SIG-M5 (cell line): ENCODE results near the gene UFSP1.

Source experiments
- DNase-seq: peaks from one replicate; lab custom pipeline; 2025; lab: John Stamatoyannopoulos, UW

Gene UFSP1

DNA sequence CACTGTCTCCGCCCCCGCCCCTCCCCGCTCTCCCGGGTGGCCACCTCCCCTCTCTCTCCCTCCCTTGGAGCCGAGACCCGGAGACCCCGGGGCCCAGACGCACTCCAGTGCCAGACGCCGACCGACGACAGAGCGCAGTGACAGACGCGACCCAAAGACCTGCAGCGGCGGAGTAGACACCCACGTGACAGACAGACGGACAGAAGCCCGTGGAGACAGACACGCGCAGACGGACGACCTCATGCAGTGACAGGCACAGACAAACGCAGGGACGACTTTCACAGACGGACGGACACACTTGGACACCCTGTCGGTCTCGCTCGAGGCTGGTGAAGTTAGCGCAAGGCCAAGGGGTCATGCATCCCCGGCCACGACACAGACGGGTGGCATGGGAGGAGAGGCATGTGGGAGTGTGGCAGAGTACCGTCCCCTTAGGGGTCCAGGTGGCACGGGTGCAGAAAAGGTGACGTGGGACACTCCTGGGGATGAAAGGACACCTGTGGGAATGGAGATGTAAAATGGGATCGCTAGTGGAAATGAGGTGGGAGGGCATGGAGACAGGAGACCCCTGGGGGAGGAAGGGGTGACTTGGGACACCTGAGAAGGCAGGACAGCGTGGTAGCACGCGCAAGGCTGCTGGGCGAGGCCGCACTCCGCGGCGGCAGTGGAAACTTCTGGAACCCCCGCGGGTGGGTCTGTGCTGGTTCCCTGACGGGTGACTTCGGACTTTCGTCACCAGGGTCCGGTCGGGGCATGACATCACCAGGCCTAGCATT is 6.6 kb upstream of the UFSP1 start:
- no peak for DNase-seq

DNA sequence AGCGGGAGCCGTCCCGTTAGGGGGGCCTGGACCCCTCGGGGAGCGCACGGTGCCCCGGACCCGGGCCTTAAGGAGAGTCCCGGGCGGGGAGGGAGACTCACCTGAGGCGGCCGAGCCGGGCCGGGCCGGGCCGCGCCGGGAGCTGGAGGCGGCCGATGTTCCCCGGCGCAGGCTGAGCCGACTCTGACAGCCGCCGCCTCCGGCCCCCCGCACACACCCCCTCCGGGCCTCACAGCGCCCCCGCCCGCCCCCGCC is 6.1 kb upstream of the UFSP1 start, which contains the start of gene ACHE:
Gene ACHE (minus strand): TSS at position 188 of the 255 bp plus-strand sequence. CDS start 1,656 bp downstream, outside the sequence.
- DNase-seq = no peak

DNA sequence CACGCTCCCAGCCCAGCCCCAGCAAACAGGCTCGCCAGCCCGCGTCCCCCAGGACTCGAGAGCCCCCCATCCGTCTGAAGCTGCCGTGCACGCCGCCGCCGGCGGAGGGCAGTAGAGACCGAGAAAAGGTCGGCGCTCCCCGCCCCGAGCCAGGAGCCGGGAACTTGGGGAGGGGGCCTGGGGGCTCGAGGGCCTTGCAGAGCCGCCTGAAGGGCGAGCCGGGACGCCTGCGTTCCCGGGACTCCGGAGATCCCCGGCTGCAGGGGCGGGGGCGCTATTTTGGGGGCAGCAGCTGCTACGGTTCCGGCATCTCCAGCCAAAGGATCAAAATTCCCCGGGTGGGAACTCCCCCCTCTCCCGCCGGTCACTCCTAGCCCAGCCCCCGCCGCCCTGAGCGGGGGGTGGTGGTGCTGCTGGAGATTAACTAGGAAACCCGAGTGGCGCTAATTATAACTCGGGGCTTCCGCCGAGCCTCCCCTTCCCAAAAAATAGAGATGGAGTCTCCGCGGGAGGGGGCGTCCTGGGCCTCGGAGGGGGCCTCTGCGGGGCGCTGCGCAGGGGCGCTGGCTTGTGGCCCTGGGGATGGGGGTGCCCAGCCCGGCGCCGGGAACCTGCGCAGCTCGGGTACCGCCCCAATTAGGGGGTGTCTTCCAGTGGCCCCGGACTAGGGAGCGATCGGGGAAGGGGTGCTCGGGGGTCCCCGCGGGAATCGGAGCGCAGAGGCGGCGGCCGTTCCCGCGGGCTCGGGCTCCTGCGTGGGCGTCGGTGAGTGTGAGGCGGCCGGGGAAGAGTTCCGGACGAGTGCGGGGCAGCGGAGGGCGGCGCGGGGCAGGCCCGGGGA is 5.6 kb upstream of the UFSP1 start:
- DNase-seq = no peak

DNA sequence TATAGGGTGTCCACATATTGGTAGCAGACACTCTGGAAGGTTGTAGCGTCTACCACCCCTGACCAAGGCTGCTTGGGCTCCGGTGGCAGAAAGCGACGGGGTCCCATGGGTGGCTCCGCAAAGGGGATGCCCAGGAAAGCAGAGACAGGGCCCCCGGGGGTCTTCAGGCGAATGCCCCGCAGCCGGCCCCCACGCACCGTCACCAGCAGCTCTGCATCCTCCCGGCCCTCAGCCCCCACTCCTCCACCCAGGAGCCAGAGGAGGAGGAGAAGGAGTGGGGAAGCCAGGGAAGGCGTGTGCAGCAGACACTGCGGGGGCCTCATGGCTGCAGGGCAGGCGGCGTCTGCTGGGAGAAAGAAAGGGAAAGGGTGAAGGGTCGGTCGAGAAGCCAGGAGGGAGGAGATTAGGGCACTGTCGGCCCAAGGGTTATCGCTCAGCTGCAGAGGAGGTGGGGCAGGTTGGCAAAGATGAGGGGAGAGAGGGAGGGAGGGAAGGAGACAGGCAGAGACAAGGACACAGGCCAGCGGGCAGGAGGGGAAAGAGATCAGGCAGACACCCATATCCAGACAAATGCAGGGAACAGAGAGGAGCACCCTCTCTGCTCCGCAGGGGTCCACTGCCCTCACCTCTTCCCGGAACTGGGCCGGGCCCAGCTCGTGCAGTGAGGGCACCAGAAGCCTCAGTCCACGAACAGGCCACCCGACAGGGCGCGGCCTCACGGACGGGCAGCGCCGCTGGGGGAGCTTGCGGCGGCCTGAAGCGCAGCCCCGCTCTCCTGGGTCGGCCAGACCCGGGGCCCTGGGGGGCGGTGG is 4.6 kb upstream of the UFSP1 start:
- DNase-seq = no peak

DNA sequence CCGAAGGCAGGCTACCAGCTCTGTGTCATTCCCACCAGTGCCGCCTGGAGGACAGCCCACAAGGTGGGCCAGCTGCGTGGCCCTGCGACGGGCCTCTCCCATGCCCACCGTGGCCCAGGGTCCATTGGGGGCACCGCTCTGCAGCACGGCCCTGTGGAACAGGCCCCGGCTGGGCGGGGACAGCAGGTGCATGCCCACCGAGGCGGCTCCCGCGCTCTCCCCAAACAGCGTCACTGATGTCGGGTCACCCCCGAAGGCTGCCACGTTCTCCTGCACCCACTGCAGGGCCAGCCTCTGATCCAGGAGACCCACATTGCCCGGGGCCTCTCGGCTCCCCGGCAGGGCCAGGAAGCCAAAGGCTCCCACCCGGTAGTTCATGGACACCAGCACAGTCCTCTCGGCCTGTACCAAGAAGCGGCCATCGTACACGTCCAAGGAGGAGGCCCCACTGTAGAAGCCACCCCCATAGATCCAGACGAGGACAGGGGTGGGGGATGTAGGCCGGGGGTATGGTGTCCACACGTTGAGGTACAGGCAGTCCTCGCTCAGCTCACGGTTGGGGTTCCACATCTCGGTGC is 3.9 kb upstream of the UFSP1 start:
- DNase-seq = no peak

DNA sequence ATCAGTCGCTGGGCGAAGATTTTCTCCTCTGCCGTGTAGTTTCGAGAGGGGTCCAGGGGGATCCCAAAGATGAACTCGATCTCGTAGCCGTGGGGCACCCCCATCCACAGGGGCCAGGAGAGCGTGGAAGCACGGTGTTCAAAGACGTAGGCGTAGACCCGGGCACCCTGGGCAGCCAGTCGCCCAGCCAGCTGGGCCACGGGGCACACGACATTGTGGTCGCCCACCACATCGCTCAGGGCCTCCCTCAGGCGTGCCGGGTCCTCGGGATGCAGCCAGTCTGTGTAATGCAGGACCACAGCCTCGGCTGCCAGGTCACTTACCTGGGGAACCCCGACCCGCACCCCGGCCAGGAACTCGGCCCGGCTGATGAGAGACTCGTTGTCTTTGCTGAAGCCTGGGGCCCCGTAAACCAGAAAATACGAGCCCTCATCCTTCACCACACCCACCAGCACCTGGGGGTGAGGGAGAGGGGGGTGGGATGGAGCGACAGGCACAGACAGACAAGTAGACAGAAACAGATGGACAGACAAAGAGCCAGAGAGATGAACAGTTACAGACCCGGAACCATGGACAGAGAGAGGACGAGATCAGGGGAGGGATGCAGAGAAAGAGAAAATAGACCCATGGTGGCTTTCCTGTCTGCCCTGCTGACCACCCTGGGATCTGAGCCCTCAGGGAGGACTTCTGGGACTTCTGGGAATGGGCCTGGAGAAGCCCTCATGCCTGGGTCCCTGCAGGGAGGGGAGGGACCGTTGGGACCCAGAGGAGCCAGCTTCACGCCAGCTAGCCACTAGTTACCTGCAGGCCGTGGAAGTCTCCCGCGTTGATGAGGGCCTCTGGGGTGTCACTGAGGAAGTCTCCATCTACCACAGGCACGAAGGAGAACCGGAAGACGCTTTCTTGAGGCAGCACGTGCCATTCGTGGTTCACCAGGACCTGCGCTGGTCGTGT is 3.1 kb upstream of the UFSP1 start:
- DNase-seq = no peak

DNA sequence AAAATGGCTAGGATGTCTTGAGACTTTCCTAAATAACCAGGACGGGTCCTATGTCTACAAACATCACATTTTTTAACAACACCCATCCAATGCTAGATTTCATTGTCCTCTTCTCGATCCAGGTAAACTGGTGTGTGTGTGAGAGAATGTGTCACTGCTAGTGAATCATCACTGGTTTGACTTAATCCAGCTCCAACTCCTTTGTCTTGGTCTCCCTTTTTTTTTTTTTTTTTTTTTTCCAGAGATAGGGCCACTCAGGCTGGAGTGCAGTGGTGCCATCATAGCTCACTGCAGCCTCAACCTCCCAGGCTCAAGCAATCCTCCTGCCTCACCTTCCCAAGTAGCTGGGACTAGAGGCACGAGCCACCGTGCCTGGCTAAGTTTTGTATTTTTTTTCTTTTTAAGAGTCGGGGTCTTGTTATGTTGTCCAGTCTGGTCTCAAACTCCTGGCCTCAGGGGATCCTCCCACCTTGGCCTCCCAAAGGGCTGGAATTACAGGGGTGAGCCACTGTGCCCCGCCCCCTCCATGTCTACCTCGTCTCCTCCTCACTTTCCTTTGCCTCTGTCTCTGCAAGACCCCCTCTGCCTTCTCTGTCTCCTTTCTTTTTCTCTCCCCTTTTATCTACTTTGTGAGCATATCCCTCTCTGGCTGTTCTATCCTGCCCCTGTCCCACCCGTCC is 2.2 kb upstream of the UFSP1 start:
- no peak for DNase-seq

DNA sequence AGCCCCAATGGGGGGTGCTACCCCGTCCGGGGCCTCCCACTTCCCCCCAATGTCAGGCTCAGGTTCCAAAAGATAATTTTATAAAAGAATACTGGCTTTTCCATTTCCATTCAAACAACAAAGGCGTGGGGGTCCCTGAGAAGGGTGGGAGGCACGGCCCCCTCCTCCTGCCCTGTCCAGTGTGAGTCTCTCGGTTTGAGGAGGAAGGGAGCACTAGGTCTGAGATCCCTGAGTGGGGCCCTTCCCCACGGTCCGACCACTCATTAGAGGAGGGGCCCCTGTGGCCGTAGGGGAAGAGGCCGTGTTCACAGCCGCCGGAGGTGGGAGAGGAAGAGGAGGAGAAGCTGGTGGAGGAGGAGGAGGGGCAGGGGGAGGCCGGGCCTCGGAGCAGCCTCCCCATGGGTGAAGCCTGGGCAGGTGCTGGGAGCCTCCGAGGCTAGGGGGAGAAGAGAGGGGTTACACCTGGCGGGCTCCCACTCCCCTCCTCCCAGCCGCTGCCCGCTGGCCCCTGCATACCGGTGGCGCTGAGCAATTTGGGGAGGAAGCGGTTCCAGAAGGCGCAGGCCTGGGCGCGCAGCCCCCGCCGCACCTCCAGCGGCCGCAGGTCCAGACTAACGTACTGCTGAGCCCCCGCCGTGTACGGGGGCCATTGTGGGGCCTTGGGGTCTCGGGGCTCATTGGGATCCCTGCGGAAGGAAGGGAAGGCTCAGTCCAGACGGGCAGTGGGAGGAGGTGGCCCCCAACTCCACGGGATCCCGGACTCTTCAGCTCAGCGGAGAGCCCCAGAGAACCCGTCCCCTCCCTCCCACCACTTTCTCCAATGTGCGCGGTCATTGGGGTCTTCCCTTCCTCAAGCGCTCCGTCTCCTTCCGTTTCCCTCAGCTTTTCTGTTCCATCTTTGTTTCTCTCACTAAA is 1.4 kb upstream of the UFSP1 start:
- no peak for DNase-seq

DNA sequence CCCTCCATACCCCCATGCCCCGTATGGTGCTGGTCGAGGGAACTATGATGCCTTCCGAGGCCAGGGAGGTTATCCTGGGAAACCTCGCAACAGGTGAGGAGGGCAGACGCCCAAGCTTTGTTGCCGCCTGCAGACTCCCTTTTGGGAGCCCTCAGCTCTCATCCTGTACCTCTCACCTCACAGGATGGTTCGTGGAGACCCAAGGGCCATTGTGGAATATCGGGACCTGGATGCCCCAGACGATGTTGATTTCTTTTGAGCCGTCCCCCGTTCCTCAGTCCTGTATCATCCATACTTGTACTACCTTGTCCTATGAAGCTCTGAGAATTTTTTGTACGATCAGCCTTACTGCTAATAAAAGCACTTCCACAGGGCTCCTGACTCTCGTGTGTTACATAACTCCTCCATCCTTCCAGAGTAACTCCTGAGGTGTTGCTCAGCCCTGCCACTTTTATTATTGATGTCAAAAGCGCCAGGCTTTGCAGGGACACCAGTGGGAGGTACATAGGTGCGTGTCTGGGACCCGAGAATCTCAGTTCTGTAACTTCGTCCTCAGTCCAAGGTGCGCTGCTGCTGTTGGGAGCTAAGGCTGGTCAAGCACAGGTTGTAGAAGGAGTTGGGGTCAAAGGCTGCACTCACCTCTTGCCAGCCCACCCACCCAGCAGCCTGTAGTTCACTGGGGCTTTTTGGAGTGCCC is 1.1 kb downstream of the UFSP1 start:
- DNase-seq = no peak

DNA sequence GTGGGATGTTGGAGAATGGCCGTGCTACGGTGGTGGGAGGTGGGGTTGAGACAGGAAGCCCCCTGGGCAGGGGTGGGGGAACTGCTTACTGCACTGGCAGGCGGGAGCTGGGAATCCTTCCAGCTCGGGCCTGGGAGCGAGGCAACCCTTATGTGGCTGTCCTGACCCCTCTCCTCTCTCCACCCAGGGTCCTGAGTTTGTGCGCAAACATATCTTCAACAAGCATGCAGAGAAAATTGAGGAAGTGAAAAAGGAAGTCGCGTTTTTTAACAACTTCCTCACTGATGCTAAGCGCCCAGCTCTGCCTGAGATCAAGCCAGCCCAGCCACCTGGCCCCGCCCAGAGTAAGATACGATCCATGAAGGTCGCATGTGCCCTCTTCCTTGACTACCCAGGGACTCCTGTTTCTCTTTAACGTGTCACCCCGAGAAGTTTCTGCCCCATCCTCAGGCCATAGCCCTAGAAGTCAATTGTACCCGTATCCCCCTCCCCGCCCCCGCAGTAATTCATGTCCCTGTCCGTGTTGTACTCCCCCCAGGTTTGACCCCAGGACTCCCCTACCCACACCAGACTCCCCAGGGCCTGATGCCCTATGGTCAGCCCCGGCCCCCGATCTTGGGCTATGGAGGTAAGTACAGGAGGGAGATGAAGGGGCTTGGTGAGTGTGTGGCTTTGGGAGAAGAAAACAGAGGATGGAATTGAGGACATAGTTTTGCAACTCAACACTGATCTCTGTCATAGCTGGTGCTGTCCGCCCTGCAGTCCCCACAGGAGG is 1.8 kb downstream of the UFSP1 start:
- peak; percentile 76 for DNase-seq

DNA sequence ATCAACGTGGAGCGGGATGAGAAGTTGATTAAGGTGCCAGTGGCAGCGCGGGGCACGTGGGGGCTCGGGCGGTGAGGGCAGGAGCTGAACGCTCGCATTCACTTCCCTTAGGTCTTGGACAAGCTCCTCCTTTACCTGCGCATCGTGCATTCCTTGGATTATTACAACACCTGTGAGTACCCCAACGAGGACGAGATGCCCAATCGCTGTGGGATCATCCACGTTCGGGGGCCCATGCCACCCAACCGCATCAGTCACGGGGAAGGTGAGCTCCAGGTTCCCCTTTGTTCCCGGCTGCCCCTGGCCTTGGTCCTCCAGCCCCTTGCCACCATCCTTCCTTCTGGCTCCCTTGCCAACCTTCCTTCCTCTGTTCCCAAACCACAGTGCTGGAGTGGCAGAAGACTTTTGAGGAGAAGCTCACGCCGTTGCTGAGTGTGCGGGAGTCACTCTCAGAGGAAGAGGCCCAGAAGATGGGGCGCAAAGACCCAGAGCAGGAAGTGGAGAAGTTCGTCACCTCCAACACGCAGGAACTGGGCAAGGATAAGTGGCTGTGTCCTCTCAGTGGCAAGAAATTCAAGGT is 2.5 kb downstream of the UFSP1 start:
- no peak for DNase-seq

DNA sequence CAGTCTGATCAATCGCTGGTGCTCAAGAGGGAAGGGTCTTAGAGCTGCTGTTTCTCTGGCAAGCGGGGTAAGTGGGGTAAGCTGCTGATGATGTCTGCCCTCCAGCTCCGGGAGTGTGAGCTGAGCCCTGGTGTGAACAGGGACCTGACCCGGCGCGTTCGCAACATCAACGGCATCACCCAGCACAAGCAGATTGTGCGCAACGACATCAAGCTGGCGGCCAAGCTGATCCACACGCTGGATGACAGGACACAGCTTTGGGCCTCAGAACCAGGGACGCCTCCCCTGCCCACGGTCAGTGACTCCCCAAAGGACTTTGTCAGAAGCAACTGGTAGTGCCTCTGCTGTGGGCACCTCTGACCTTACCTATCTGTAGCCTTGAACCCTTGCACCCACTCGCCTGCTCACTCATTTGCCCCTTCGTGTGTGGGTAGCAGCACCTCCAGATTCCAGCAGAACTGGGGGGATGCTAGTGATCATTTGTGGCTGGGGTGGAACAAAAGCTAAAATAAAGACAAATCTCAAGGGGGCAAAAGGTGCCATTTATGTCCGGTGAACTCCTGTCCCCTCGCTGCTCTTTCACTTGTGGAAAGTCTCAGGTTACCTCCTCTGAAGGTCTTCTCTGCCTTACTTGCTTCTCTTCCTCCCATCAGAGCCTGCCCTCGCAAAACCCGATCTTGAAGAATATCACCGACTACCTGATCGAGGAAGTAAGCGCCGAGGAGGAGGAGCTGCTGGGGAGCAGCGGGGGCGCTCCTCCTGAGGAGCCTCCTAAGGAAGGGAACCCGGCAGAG is 3.2 kb downstream of the UFSP1 start:
- DNase-seq = no peak

DNA sequence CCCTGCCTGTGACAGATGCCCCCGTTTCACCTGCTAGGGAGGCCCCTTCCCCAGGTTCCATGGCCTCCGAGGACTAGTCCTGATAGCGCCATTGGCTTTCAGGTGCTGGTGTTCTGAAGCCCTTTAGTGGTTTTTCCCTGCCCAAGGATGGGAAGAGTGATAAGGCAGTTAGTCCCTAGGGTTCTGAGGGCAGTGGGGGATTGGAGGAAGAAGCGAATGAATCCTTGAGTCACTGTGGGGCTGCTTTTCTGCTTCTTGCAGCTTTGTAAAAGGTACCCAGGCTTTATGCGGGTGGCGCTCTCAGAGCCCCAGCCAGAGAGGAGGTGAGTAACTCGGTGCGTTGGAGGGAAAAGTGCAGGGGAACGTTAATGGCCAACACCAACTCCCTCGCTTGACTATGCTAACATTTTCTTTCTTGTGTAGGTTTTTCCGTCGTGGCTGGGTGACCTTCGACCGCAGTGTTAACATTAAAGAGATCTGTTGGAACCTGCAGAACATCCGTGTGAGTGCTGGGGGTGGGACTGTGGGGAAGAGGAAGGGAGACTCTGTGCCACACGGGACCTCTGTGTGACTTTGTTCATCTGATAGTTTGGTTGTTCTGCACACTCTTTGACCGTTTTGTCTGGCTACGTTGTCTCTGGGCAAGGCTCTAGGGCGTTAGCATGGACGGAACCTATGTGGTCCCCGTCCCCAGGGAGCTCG is 3.9 kb downstream of the UFSP1 start:
- no peak for DNase-seq

DNA sequence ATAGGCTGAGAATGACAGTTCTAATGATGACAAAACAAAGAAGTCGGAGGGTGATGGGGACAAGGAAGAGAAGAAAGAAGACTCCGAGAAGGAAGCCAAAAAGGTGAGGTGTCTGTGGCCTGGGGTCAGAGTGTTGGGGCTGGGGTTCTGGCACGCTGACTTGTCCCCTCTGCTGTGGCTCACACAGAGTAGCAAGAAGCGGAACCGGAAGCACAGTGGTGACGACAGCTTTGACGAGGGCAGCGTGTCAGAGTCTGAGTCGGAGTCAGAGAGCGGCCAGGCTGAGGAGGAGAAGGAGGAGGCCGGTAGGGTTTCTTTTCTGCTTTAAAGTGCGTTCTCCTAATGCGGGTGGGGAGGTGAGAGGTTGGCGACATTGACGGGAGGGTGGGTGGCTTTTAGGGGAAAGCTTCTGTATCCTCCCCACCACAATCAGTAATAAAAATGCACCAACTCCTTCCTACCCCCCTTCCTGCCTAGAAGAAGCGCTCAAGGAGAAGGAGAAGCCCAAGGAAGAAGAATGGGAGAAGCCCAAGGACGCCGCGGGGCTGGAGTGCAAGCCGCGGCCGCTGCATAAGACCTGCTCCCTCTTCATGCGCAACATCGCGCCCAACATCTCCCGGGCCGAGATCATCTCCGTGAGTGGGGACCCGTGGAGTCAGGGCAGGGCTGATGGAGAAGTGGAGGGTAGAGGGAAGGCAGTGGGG is 4.6 kb downstream of the UFSP1 start:
- DNase-seq = peak; percentile 25

DNA sequence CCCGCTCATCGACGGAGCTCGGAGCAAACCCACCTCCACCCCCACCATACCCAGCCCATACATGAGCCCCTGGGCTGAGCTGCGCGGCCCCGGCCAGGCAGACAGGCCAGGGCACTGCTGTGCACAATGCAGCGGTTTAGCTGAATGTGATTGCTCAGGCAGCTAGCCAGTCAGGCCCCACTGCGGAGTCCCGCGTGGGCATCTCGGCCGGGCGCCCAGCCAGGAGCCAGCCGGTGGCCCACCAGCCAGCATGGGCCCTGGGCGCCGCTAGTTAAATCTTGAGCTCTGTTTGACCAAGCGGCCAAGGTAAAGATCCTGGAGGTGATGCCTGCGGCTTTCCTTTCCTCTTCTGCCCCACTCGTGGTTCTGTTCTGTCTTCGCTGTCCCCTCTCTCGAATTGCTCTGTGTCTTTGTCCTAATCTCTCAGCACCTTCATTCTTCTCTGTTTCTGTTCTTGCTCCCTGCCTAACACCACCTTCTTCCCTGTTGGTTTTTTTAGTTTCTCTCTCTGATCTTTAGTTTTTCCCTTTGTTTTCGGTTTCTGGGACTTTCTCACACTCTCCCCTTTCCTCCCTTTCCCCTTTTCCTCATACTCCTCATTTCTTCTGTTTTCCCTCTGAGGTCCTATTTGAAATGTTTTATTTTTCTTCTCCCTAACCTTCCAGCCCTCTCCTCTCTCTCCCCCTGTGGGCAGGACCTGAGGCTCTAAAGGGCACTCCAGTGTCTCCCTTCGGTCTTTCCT is 6.6 kb downstream of the UFSP1 start:
- no peak for DNase-seq
